IMR-90 (cell line): ENCODE data around the gene NALCN. TPM values are rescaled to one million over a fixed set of nuclear protein-coding genes. Genes with fewer than 3 reads are reported as not detected.

Experiments used
- ATAC-seq: fragments of 200-7000 bp; cut with Tn5 transposase; 2 replicates; pipeline ENCODE4 v1.9.1; 2020; ENCODE audit warnings: low read depth, mild to moderate bottlenecking, moderate library complexity
- BruUV-seq: library from RNA; stranded (reverse); fragments of 400-500 nt; replicated peaks from 2 replicates; lab custom pipeline; 2021; lab: Mats Ljungman, UMichigan
- CTCF ChIA-PET: fragments of 300-600 bp; formaldehyde crosslinking; extraction: SDS; loops from one replicate; lab custom pipeline; 2021; ENCODE audit warnings: antibody characterized with exemption; lab: Yijun Ruan, JAX
- POLR2A ChIA-PET: fragments of 300-600 bp; sonication (Branson Sonifier 250); formaldehyde crosslinking; loops from one replicate; lab custom pipeline; 2022; ENCODE audit warnings: antibody characterized with exemption; ENCODE audit not compliant: unreplicated experiment; lab: Charles Lee
- DNase-seq: peaks from one replicate; pipeline ENCODE4 v3.0.0; 2013
- H2AFZ ChIP-seq: replicated peaks from 2 replicates; pipeline ENCODE3; 2013; ENCODE audit warnings: low read length, mild to moderate bottlenecking; ENCODE audit not compliant: poor library complexity
- H2AK5ac ChIP-seq: 2 replicates; pipeline ENCODE4 v1.6.1; 2013; ENCODE audit warnings: low read depth, low read length, inconsistent platforms
- H2AK9ac ChIP-seq: replicated peaks from 2 replicates; pipeline ENCODE3; 2013; ENCODE audit warnings: mild to moderate bottlenecking, low read depth, low read length, moderate library complexity; ENCODE audit not compliant: poor library complexity
- H2BK120ac ChIP-seq: 2 replicates; pipeline ENCODE4 v1.6.1; 2013; ENCODE audit warnings: low read depth, low read length, inconsistent platforms
- H2BK15ac ChIP-seq: 3 replicates; pipeline ENCODE4 v1.6.1; 2013; ENCODE audit warnings: low read depth, low read length, inconsistent platforms
- H2BK20ac ChIP-seq: 2 replicates; pipeline ENCODE4 v1.6.1; 2013; ENCODE audit warnings: low read depth, mild to moderate bottlenecking, inconsistent platforms, low read length, moderate library complexity
- H2BK5ac ChIP-seq: 2 replicates; pipeline ENCODE4 v1.6.1; 2013; ENCODE audit warnings: mild to moderate bottlenecking, low read depth, low read length, inconsistent platforms; ENCODE audit not compliant: poor library complexity, severe bottlenecking
- H3K14ac ChIP-seq: replicated peaks from 2 replicates; pipeline ENCODE4 v1.6.1; 2013; ENCODE audit warnings: low read depth, low read length, inconsistent platforms
- H3K18ac ChIP-seq: 2 replicates; pipeline ENCODE4 v1.6.1; 2013; ENCODE audit warnings: low read depth, low read length, control low read depth
- H3K23ac ChIP-seq: 2 replicates; pipeline ENCODE4 v1.6.1; 2013; ENCODE audit warnings: low read depth, low read length, inconsistent platforms
- H3K27ac ChIP-seq: 2 replicates; pipeline ENCODE4 v1.5.1; 2013; ENCODE audit warnings: mild to moderate bottlenecking, control low read depth, low read length; ENCODE audit not compliant: insufficient read depth
- H3K27me3 ChIP-seq: 2 replicates; pipeline ENCODE4 v1.6.1; 2013; ENCODE audit warnings: low read length; ENCODE audit not compliant: control insufficient read depth, insufficient read depth
- H3K36me3 ChIP-seq: 2 replicates; pipeline ENCODE4 v1.6.1; 2013; ENCODE audit warnings: low read length, mixed read lengths; ENCODE audit not compliant: control insufficient read depth, insufficient read depth
- H3K4ac ChIP-seq: 2 replicates; pipeline ENCODE4 v1.6.1; 2013; ENCODE audit warnings: low read depth, low read length, inconsistent platforms
- H3K4me1 ChIP-seq: 2 replicates; pipeline ENCODE4 v1.6.1; 2013; ENCODE audit warnings: low read length, mixed read lengths; ENCODE audit not compliant: control insufficient read depth, insufficient read depth
- H3K4me2 ChIP-seq: 2 replicates; pipeline ENCODE4 v1.6.1; 2013; ENCODE audit warnings: low read depth, mild to moderate bottlenecking, control low read depth, low read length, moderate library complexity
- H3K4me3 ChIP-seq: 2 replicates; pipeline ENCODE4 v1.5.1; 2013; ENCODE audit warnings: low read depth, mild to moderate bottlenecking, control low read depth, low read length, moderate library complexity; ENCODE audit not compliant: insufficient read depth
- H3K56ac ChIP-seq: 2 replicates; pipeline ENCODE4 v1.6.1; 2013; ENCODE audit warnings: low read length, inconsistent platforms; ENCODE audit not compliant: insufficient read depth; ENCODE audit errors: extremely low read depth
- H3K79me1 ChIP-seq, 2 experiments: 2 replicates each; pipeline ENCODE4 v1.6.1; 2013; ENCODE audit warnings: low read length in 2 of 2, inconsistent platforms in 1 of 2, low read depth in 1 of 2
- H3K9ac ChIP-seq: 2 replicates; pipeline ENCODE4 v1.6.1; 2013; ENCODE audit warnings: low read depth, low read length, control low read depth
- H3K9me1 ChIP-seq: 2 replicates; pipeline ENCODE4 v1.6.1; 2013; ENCODE audit warnings: low read length, inconsistent platforms; ENCODE audit not compliant: insufficient read depth
- H3K9me3 ChIP-seq: 2 replicates; pipeline ENCODE4 v1.6.1; 2013; ENCODE audit warnings: low read length; ENCODE audit not compliant: control insufficient read depth, insufficient read depth
- H4K20me1 ChIP-seq: 2 replicates; pipeline ENCODE4 v1.6.1; 2013; ENCODE audit warnings: low read length, inconsistent platforms; ENCODE audit not compliant: insufficient read depth
- H4K5ac ChIP-seq: 2 replicates; pipeline ENCODE4 v1.6.1; 2013; ENCODE audit warnings: mild to moderate bottlenecking, low read depth, low read length, control low read depth
- H4K8ac ChIP-seq, 2 experiments: 2 replicates each; pipeline ENCODE4 v1.6.1; 2013; ENCODE audit warnings: low read depth in 2 of 2, low read length in 2 of 2, control low read depth in 1 of 2, inconsistent platforms in 1 of 2
- H4K91ac ChIP-seq: 2 replicates; pipeline ENCODE4 v1.6.1; 2013; ENCODE audit warnings: low read depth, low read length, inconsistent platforms; ENCODE audit not compliant: insufficient read depth
- CHD1 ChIP-seq: IDR thresholded peaks from 2 replicates; pipeline ENCODE4 v1.6.1; 2012; ENCODE audit warnings: low read depth, low read length, improper control_type of control experiment
- CTCF ChIP-seq: conservative IDR thresholded peaks from 2 replicates; pipeline ENCODE4 v1.5.1; 2012; ENCODE audit warnings: mild to moderate bottlenecking, low read depth, low read length, improper control_type of control experiment
- ELK1 ChIP-seq: fragments of 150-350 bp; IDR thresholded peaks from 2 replicates; pipeline ENCODE4 v1.6.1; 2016; ENCODE audit warnings: low read depth, mild to moderate bottlenecking, low read length, moderate library complexity, borderline replicate concordance
- MAZ ChIP-seq: IDR thresholded peaks from 2 replicates; pipeline ENCODE4 v1.6.1; 2012; ENCODE audit warnings: low read depth, mild to moderate bottlenecking, low read length, improper control_type of control experiment, moderate library complexity, borderline replicate concordance
- MXI1 ChIP-seq: IDR thresholded peaks from 2 replicates; pipeline ENCODE4 v1.6.1; 2012; ENCODE audit warnings: low read depth, mild to moderate bottlenecking, low read length, moderate library complexity, borderline replicate concordance
- NFE2L2 ChIP-seq: fragments of 150-350 bp; IDR thresholded peaks from 2 replicates; pipeline ENCODE4 v1.6.1; 2016; ENCODE audit warnings: low read depth, mild to moderate bottlenecking, low read length
- POLR2A ChIP-seq: IDR thresholded peaks from 2 replicates; pipeline ENCODE4 v1.6.1; 2012; ENCODE audit warnings: mild to moderate bottlenecking, low read depth, low read length
- RAD21 ChIP-seq: IDR thresholded peaks from 2 replicates; pipeline ENCODE4 v1.6.1; 2012; ENCODE audit warnings: low read length, improper control_type of control experiment
- RFX5 ChIP-seq: IDR thresholded peaks from 2 replicates; pipeline ENCODE4 v1.8.0; 2012; ENCODE audit warnings: low read depth, mild to moderate bottlenecking, low read length, moderate library complexity
- SMC3 ChIP-seq: fragments of 150-350 bp; IDR thresholded peaks from 2 replicates; pipeline ENCODE4 v1.6.1; 2016; ENCODE audit warnings: low read depth, mild to moderate bottlenecking, antibody characterized with exemption, low read length, moderate library complexity
- USF2 ChIP-seq: fragments of 150-350 bp; IDR thresholded peaks from 2 replicates; pipeline ENCODE4 v1.6.1; 2017; ENCODE audit warnings: mild to moderate bottlenecking, antibody characterized with exemption, low read length, low read depth
- WGBS, 2 experiments: methylation state at CpG; one replicate each; pipeline versions ENCODE4 v1.1.5 to v1.1.7; 2013; ENCODE audit warnings: missing lambda C conversion rate in 2 of 2; ENCODE audit not compliant: insufficient read length in 1 of 2; ENCODE audit errors: extremely low coverage in 2 of 2; 5-methylcytosine and 5-hydroxymethylcytosine counted together
- dilution Hi-C: fragments of 300-500 bp; cut with HindIII; formaldehyde crosslinking; loops from one replicate; pipeline ENCODE4 v1.14.3; 2018; ENCODE audit warnings: low sequenced_read_pairs; ENCODE audit not compliant: unreplicated experiment
- in situ Hi-C: fragments of 300-500 bp; cut with MboI; formaldehyde crosslinking; loops from 3 replicates; pipeline ENCODE4 v1.14.3; 2019; ENCODE audit warnings: low sequenced_read_pairs, inconsistent platforms, mixed read lengths
- intact Hi-C: fragments of 100-400 bp; cut with micrococcal nuclease; formaldehyde crosslinking; loops from 2 replicates; pipeline ENCODE4 v1.10.0; 2022
- polyA plus RNA-seq, 3 experiments: library from polyadenylated mRNA; depleted of rRNA; stranded (reverse); fragments of >200 nt; gene quantifications; 2 replicates each; pipeline ENCODE4 v1.2.3, GENCODE V29; 2012; ENCODE audit warnings: low replicate concordance in 1 of 3
- total RNA-seq: library from RNA; depleted of rRNA; stranded (reverse); fragments of >200 nt; gene quantifications from 2 replicates; pipeline ENCODE4 v1.2.3, GENCODE V29; 2012

Gene NALCN
- total and polyA plus RNA-seq, 2 of the 4 experiments (the other 2 are of a cell fraction) = 2.9 to 4.8 TPM

GRCh38 chr13:101209206-101209893, 207.0 kb downstream of the NALCN start:
- Histone ChIP-seq H3K9me3 (no peaks in the 10 kb centered on the region), H4K8ac (no peak overlapping the region), H4K91ac (no peak overlapping the region), H3K14ac (no peak overlapping the region), H3K27ac (no peak overlapping the region), H4K20me1 (no peaks in the 10 kb centered on the region), H3K9me1 (no peaks in the 10 kb centered on the region), H2BK120ac (no peak overlapping the region), H2BK15ac (no peak overlapping the region), H3K4ac (no peak overlapping the region), H3K4me2 (no peak overlapping the region), H3K9ac (no peak overlapping the region), H3K18ac (no peak overlapping the region), H3K56ac (no peak overlapping the region), H3K36me3 (no peaks in the 10 kb centered on the region), H2AK9ac (no peak overlapping the region), H2BK5ac (no peak overlapping the region), H4K5ac (no peak overlapping the region), H3K23ac (no peak overlapping the region), H2BK20ac (no peak overlapping the region), H2AK5ac (no peak overlapping the region), H3K4me1 (0 out of 2 replicates have a peak, but pooled peaks cover 2% of the 10 kb centered on the region), H3K79me1 (no peaks in the 10 kb centered on the region), H3K27me3 (no peaks in the 10 kb centered on the region), H2AFZ (no peak overlapping the region), H3K4me3 (no peak overlapping the region)
- no peak for ATAC-seq
- ChIA-PET CTCF (no interaction called here), POLR2A (no interaction called here)
- BruUV-seq = no TSS peak
- intact Hi-C loops (no loop called here), dilution Hi-C loops (no loop called here), in situ Hi-C loops (no loop called here)
- no CpG with 5 or more reads among the region's 4 CpGs for WGBS, 2 experiments
- DNase-seq = no peak
- TF ChIP-seq NFE2L2 (no peak), CTCF (no peak), ELK1 (no peak), SMC3 (no peak), MAZ (no peak), RFX5 (no peak), MXI1 (no peak), RAD21 (no peak), POLR2A (no peak), CHD1 (no peak), USF2 (no peak)
